CD14-positive monocyte (primary cell): ENCODE measurements around the gene LGALSL. TPM values are rescaled to one million over a fixed set of nuclear protein-coding genes. Genes with fewer than 3 reads are reported as not detected.

Source experiments
- DNase-seq, 3 donors: peaks; one replicate each; pipeline ENCODE4 v3.0.0-alpha.2; 2011 to 2022
- H2AFZ ChIP-seq: 2 replicates; pipeline ENCODE4 v1.6.0; 2012; ENCODE audit warnings: mild to moderate bottlenecking, low read depth, low read length, inconsistent platforms; ENCODE audit not compliant: insufficient read depth, poor library complexity, severe bottlenecking
- H3K27ac ChIP-seq, 2 donors: 1 replicate in 1 of 2; 2 replicates in 1 of 2; pipeline ENCODE4 v1.5.1; 2012 to 2013; ENCODE audit warnings: low read length in 2 of 2, control low read depth in 1 of 2, inconsistent platforms in 1 of 2, low read depth in 1 of 2, mild to moderate bottlenecking in 1 of 2
- H3K27me3 ChIP-seq, 2 donors: one replicate each; pipeline versions ENCODE4 v1.6.0 to v1.6.1; 2011 to 2013; ENCODE audit warnings: low read length in 2 of 2; ENCODE audit not compliant: control insufficient read depth in 2 of 2, insufficient read depth in 2 of 2
- H3K36me3 ChIP-seq, 2 donors: replicated peaks in 1 of 2; 1 replicate in 1 of 2; 2 replicates in 1 of 2; pipeline versions ENCODE4 v1.5.1 to v1.6.1; 2012 to 2013; ENCODE audit warnings: low read length in 2 of 2, control low read depth in 1 of 2, inconsistent platforms in 1 of 2, mild to moderate bottlenecking in 1 of 2; ENCODE audit not compliant: insufficient read depth in 2 of 2, control insufficient read depth in 1 of 2
- H3K4me1 ChIP-seq, 2 donors: 1 replicate in 1 of 2; 2 replicates in 1 of 2; pipeline versions ENCODE4 v1.5.1 to v1.6.1; 2012 to 2013; ENCODE audit warnings: low read length in 2 of 2, control low read depth in 1 of 2, inconsistent platforms in 1 of 2, mild to moderate bottlenecking in 1 of 2, moderate library complexity in 1 of 2; ENCODE audit not compliant: insufficient read depth in 2 of 2, control insufficient read depth in 1 of 2
- H3K4me2 ChIP-seq: replicated peaks from 2 replicates; pipeline ENCODE3; 2012; ENCODE audit warnings: low read length, moderate library complexity, mild to moderate bottlenecking; ENCODE audit not compliant: poor library complexity, severe bottlenecking; ENCODE audit errors: extremely low read depth
- H3K4me3 ChIP-seq, 3 experiments: fragments of 200-600 bp in 1 of 3; sonication (generic) in 1 of 3; replicated peaks in 1 of 3; 1 replicate in 2 of 3; 2 replicates in 1 of 3; pipeline ENCODE4 v1.5.1; 2011 to 2013; ENCODE audit warnings: low read length in 3 of 3, mild to moderate bottlenecking in 3 of 3, control low read depth in 2 of 3, low read depth in 2 of 3, inconsistent platforms in 1 of 3, moderate library complexity in 1 of 3
- H3K79me2 ChIP-seq: 2 replicates; pipeline ENCODE4 v1.6.0; 2012; ENCODE audit warnings: mild to moderate bottlenecking, control low read depth, inconsistent platforms, low read length, moderate library complexity; ENCODE audit not compliant: insufficient read depth
- H3K9ac ChIP-seq: 2 replicates; pipeline ENCODE4 v1.6.0; 2017; ENCODE audit warnings: low read length, mild to moderate bottlenecking; ENCODE audit not compliant: insufficient read depth, poor library complexity, severe bottlenecking
- H3K9me3 ChIP-seq, 2 donors: replicated peaks in 1 of 2; 1 replicate in 1 of 2; 2 replicates in 1 of 2; pipeline versions ENCODE4 v1.5.1 to v1.6.1; 2012 to 2013; ENCODE audit warnings: low read length in 2 of 2, control low read depth in 1 of 2; ENCODE audit not compliant: control insufficient read depth in 1 of 2, insufficient read depth in 1 of 2
- H4K20me1 ChIP-seq: 2 replicates; pipeline ENCODE4 v1.6.0; 2012; ENCODE audit warnings: mild to moderate bottlenecking, low read length, control low read depth, moderate library complexity; ENCODE audit not compliant: insufficient read depth
- H3K27ac Mint-ChIP-seq, 7 donors: one replicate each; pipeline ENCODE4 v1.8.0; 2020; ENCODE audit warnings: mild to moderate bottlenecking in 7 of 7, mixed read lengths in 7 of 7, moderate library complexity in 6 of 7, inconsistent platforms in 2 of 7
- H3K27me3 Mint-ChIP-seq, 3 donors: one replicate each; pipeline ENCODE4 v1.8.0; 2021 to 2022; ENCODE audit warnings: low read depth in 3 of 3, mild to moderate bottlenecking in 3 of 3, mixed read lengths in 3 of 3, moderate library complexity in 3 of 3, inconsistent platforms in 1 of 3
- H3K36me3 Mint-ChIP-seq, 2 donors: one replicate each; pipeline ENCODE4 v1.8.0; 2020; ENCODE audit warnings: mixed read lengths in 2 of 2, inconsistent platforms in 1 of 2, mild to moderate bottlenecking in 1 of 2
- H3K4me1 Mint-ChIP-seq: one replicate; pipeline ENCODE4 v1.8.0; 2020; ENCODE audit warnings: mild to moderate bottlenecking, mixed read lengths
- H3K4me3 Mint-ChIP-seq, 2 donors: one replicate each; pipeline ENCODE4 v1.8.0; 2020; ENCODE audit warnings: mild to moderate bottlenecking in 2 of 2, mixed read lengths in 2 of 2, moderate library complexity in 1 of 2
- H3K9me3 Mint-ChIP-seq, 7 donors: one replicate each; pipeline ENCODE4 v1.8.0; 2020 to 2022; ENCODE audit warnings: mixed read lengths in 7 of 7, mild to moderate bottlenecking in 6 of 7, moderate library complexity in 6 of 7, inconsistent platforms in 2 of 7
- WGBS: methylation state at CpG from one replicate; pipeline ENCODE4 v1.1.5; 2013; ENCODE audit warnings: missing lambda C conversion rate; ENCODE audit not compliant: insufficient coverage; 5-methylcytosine and 5-hydroxymethylcytosine counted together
- intact Hi-C, 2 donors: fragments of 100-400 bp; cut with micrococcal nuclease; formaldehyde crosslinking; loops; one replicate each; pipeline versions ENCODE4 v1.15.0 to v1.15.1; 2023
- polyA minus RNA-seq: library from RNA; depleted of rRNA, polyadenylated mRNA; stranded (reverse); fragments of >200 nt; gene quantifications from 2 replicates; pipeline ENCODE4 v1.2.3, GENCODE V29; 2012
- polyA plus RNA-seq, 3 donors: library from polyadenylated mRNA; depleted of rRNA in 1 of 3; unstranded in 2 of 3; stranded (reverse) in 1 of 3; fragments of 300-500 nt in 2 of 3; fragments of >200 nt in 1 of 3; fragmentation: Illumina TruSeq in 2 of 3; gene quantifications; 1 replicate in 2 of 3; 2 replicates in 1 of 3; pipeline ENCODE4 v1.2.3, GENCODE V29; 2012 to 2021
- total RNA-seq, 12 experiments: library from RNA in 1 of 12; stranded (reverse) in 1 of 12; fragments of 120-200 nt in 1 of 12; gene quantifications; one replicate each; pipeline ENCODE4 v1.2.4 and lab custom pipeline; 2013 to 2026; ENCODE audit warnings: mixed read lengths in 6 of 12, inconsistent platforms in 1 of 12
- TF ChIP-seq, protein P1 (sequence below): fragments of 200-600 bp; IDR thresholded peaks from one replicate; pipeline ENCODE4 v1.8.0; 2022; ENCODE audit warnings: antibody characterized with exemption, mild to moderate bottlenecking

The LGALSL gene
- total RNA-seq (2013), result 0.62 TPM
- polyA plus RNA-seq, result under 1 TPM; 0.04 to 0.30 (median 0.22) TPM
- not detected in 2 replicates for polyA minus RNA-seq
- 0.36 to 3.9 (median 0.93) reads per million in 11 experiments for total RNA-seq (lab: John Stamatoyannopoulos, UW)

DNA sequence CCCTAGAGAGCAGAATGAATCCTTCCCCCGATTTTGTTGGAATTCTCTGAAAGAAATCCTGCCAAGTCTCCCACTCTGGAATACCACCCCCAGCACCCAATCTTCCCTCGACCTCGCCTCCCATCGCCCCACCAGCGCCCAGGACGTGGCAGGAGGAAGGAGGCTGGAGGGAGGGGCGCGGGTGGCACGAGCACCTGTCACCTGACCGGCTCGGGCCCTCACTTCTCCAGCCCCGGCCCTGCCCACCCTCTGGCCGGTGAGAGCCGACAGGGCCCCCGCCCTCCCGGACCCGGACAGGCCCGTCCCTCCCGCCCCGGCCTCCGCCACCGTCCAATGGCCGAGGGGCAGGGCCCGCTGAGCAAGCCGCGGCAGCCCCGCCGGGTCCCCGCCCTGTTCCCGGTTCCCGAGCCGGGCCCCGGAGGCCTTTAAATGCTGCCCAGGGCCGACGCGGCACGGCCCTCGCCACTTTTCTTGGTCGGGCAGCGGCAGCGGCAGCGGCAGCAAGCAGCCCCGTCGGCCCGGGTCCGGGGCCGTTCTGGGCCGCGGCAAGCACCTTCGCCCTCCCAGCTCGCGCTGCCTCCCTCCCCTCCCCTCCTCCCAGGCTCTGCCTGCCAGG, at the start of gene LGALSL:
Gene LGALSL (plus strand): TSS at position 393 of the 616 bp plus-strand sequence. CDS start 384 bp downstream, outside the sequence.
- Histone ChIP-seq H3K4me3 (peak within 1 kb of the TSS; percentile 19 to 70 (median 50)), H2AFZ (peak within 1 kb of the TSS; percentile 70), H3K9me3 (no peaks in the 10 kb centered on the region), H4K20me1 (no peaks in the 10 kb centered on the region), H3K9ac (peak within 1 kb of the TSS; percentile 48), H3K36me3 (no peaks in the 10 kb centered on the region), H3K4me1 (peaks cover 7 to 9% of the 10 kb centered on the region in 2 donors), H3K4me2 (peak within 1 kb of the TSS; percentile 80), H3K27me3 (peaks cover 9 to 37% of the 10 kb centered on the region in 2 donors), H3K27ac (no peak within 1 kb of the TSS), H3K79me2 (no peaks in the 10 kb centered on the region)
- H3K9me3 Mint-ChIP-seq, result peaks cover 0 to 8% (median 0%) of the 10 kb centered on the region in 7 donors
- H3K4me3 Mint-ChIP-seq, result peak within 1 kb of the TSS; percentile 85 to 95
- DNase-seq, result peak; percentile 8 to 12 (median 10)
- TF ChIP-seq, protein P1, sequence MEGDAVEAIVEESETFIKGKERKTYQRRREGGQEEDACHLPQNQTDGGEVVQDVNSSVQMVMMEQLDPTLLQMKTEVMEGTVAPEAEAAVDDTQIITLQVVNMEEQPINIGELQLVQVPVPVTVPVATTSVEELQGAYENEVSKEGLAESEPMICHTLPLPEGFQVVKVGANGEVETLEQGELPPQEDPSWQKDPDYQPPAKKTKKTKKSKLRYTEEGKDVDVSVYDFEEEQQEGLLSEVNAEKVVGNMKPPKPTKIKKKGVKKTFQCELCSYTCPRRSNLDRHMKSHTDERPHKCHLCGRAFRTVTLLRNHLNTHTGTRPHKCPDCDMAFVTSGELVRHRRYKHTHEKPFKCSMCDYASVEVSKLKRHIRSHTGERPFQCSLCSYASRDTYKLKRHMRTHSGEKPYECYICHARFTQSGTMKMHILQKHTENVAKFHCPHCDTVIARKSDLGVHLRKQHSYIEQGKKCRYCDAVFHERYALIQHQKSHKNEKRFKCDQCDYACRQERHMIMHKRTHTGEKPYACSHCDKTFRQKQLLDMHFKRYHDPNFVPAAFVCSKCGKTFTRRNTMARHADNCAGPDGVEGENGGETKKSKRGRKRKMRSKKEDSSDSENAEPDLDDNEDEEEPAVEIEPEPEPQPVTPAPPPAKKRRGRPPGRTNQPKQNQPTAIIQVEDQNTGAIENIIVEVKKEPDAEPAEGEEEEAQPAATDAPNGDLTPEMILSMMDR, result no peak
- H3K27ac Mint-ChIP-seq, result no peak within 1 kb of the TSS
- H3K27me3 Mint-ChIP-seq, result peaks cover 22 to 30% (median 27%) of the 10 kb centered on the region in 3 donors
- peaks cover 3 to 5% of the 10 kb centered on the region in 2 donors for H3K36me3 Mint-ChIP-seq
- WGBS, result under 1% methylated on average over 39 of the region's 52 CpGs
- peaks cover 15% of the 10 kb centered on the region for H3K4me1 Mint-ChIP-seq
- intact Hi-C loops, result no loop called here

DNA sequence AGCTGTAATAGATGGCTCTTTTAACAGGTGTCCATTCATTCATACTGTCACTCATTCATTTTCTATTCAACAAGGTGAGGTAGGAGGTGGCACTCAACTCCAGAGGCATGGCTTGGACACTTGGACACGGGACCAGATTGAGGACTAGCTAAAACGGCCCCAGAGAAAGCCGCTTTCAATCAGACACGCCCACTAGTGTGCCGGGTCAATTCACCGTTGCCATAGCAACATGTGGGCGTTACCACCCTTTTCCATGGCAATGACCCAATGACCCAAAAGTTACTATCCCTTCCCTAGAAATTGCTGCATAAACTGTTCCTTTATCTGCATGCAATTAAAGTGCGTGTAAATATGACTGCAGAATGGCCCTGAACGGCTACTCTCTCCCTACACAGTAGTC, 49.2 kb upstream of the LGALSL start:
- Histone ChIP-seq H3K79me2 (no peaks in the 10 kb centered on the region), H3K4me3 (no peak overlapping the region)
- WGBS, result 94% methylated on average over 8 of the region's 9 CpGs

More for the DNA sequence above, 49.2 kb upstream of the LGALSL start:
- peaks cover 37% of the 10 kb centered on the region for H3K4me1 Mint-ChIP-seq
- no peak overlapping the region for H3K9ac ChIP-seq
- no peak overlapping the region for H3K4me3 Mint-ChIP-seq
- no peaks in the 10 kb centered on the region for H3K27me3 ChIP-seq
- no peak overlapping the region for H3K4me2 ChIP-seq
- H3K9me3 ChIP-seq, result no peaks in the 10 kb centered on the region
- peaks cover 3 to 7% of the 10 kb centered on the region in 2 donors for H3K4me1 ChIP-seq
- no peak for DNase-seq
- intact Hi-C loops, result no loop called here
- peak overlapping the region; percentile 79 for H2AFZ ChIP-seq
- no peak overlapping the region for H3K27ac ChIP-seq
- H3K27ac Mint-ChIP-seq, result no peak overlapping the region
- H3K9me3 Mint-ChIP-seq, result peaks cover 0 to 5% (median 0%) of the 10 kb centered on the region in 7 donors
- H3K36me3 ChIP-seq, result no peaks in the 10 kb centered on the region
- TF ChIP-seq, protein P1, result no peak
- H3K27me3 Mint-ChIP-seq, result peaks cover 0 to 5% (median 0%) of the 10 kb centered on the region in 3 donors
- H4K20me1 ChIP-seq, result no peaks in the 10 kb centered on the region
- no peaks in the 10 kb centered on the region for H3K36me3 Mint-ChIP-seq
